Lower lobe of right lung (tissue), 2 donors: ENCODE results near the gene MED29. TPM values are rescaled to one million over a fixed set of nuclear protein-coding genes. Genes with fewer than 3 reads are reported as not detected.

Source experiments
- ATAC-seq, 2 donors: fragments of 200-7000 bp; cut with Tn5 transposase; one replicate each; pipeline ENCODE4 v1.9.1; 2020 to 2022; ENCODE audit warnings: mild to moderate bottlenecking in 2 of 2, moderate library complexity in 2 of 2
- DNase-seq: peaks from one replicate; pipeline ENCODE4 v3.0.0-alpha.2; 2020
- H3K27ac ChIP-seq: fragments of 200-600 bp; one replicate; pipeline ENCODE4 v1.8.0; 2022
- H3K27me3 ChIP-seq: fragments of 200-600 bp; one replicate; pipeline ENCODE4 v1.8.0; 2022; ENCODE audit warnings: low read depth
- H3K36me3 ChIP-seq: fragments of 200-600 bp; one replicate; pipeline ENCODE4 v1.8.0; 2022; ENCODE audit warnings: mild to moderate bottlenecking
- H3K4me1 ChIP-seq: fragments of 200-600 bp; one replicate; pipeline ENCODE4 v1.8.0; 2022
- H3K4me3 ChIP-seq: fragments of 200-600 bp; one replicate; pipeline ENCODE4 v1.8.0; 2022; ENCODE audit warnings: mild to moderate bottlenecking
- H3K9me3 ChIP-seq: fragments of 200-600 bp; one replicate; pipeline ENCODE4 v1.8.0; 2022
- CTCF ChIP-seq: fragments of 200-600 bp; IDR thresholded peaks from one replicate; pipeline ENCODE4 v1.8.0; 2022; ENCODE audit warnings: antibody characterized with exemption, mild to moderate bottlenecking
- intact Hi-C: fragments of 100-400 bp; cut with DNase I; formaldehyde crosslinking; loops from one replicate; pipeline ENCODE4 v1.11.0; 2022
- total RNA-seq: library from RNA; stranded (reverse); fragmentation: NEBNext Ultra II Directional; extraction: Animal tissue kit (Norgen Biotek cat#: 25700); gene quantifications from one replicate; pipeline ENCODE4 v1.2.1, GENCODE V29; 2021
- donor health status: DM: no; HTN: yes; CAD: no; lungs with severe emphysema.

The MED29 gene
- total RNA-seq, 1 donor from 2014 or later = 33.1 TPM

DNA sequence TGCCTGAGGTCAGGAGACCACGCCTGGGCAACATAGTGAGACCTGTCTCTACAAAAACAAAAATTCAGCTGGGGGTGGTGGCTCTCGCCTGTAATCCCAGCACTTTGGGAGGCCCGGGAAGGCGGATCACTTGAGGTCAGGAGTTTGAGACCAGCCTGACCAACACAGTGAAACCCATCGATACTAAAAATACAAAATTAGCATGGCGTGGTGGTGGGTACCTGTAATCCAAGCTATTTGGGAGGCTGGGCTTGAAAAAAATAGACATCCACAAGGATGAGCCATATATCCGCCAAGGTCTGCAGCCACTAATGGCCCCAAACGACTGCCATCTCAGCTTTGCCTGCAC lies 41.5 kb downstream of the MED29 start:
- H3K27ac ChIP-seq = no peak overlapping the region
- DNase-seq = no peak
- peaks cover 58% of the 10 kb centered on the region for H3K4me1 ChIP-seq
- H3K4me3 ChIP-seq = no peak overlapping the region
- no peak for ATAC-seq
- no peaks in the 10 kb centered on the region for H3K9me3 ChIP-seq
- peaks cover 34% of the 10 kb centered on the region for H3K36me3 ChIP-seq
- no peak for TF ChIP-seq CTCF
- intact Hi-C loops = no loop called here
- no peaks in the 10 kb centered on the region for H3K27me3 ChIP-seq

- intact Hi-C loops = no loop called here
Observed at GRCh38 chr19:39433480-39434079, 42.4 kb downstream of the MED29 start.

GRCh38 chr19:39434123-39435076 lies 43.2 kb downstream of the MED29 start:
- Histone ChIP-seq H3K9me3 (no peaks in the 10 kb centered on the region), H3K27ac (peak overlapping the region; percentile 93), H3K27me3 (peaks cover 4% of the 10 kb centered on the region), H3K4me1 (peaks cover 41% of the 10 kb centered on the region), H3K4me3 (peak overlapping the region; percentile 98), H3K36me3 (peaks cover 34% of the 10 kb centered on the region)
- DNase-seq = no peak
- no peak for ATAC-seq
- intact Hi-C loops = no loop called here
- no peak for TF ChIP-seq CTCF

More at GRCh38 chr19:39433480-39434079, 42.4 kb downstream of the MED29 start:
- no peak for TF ChIP-seq CTCF
- Histone ChIP-seq H3K27ac (no peak overlapping the region), H3K27me3 (peaks cover 4% of the 10 kb centered on the region), H3K4me3 (no peak overlapping the region), H3K4me1 (peaks cover 49% of the 10 kb centered on the region), H3K9me3 (no peaks in the 10 kb centered on the region), H3K36me3 (peaks cover 34% of the 10 kb centered on the region)
- ATAC-seq = no peak
- no peak for DNase-seq

DNA sequence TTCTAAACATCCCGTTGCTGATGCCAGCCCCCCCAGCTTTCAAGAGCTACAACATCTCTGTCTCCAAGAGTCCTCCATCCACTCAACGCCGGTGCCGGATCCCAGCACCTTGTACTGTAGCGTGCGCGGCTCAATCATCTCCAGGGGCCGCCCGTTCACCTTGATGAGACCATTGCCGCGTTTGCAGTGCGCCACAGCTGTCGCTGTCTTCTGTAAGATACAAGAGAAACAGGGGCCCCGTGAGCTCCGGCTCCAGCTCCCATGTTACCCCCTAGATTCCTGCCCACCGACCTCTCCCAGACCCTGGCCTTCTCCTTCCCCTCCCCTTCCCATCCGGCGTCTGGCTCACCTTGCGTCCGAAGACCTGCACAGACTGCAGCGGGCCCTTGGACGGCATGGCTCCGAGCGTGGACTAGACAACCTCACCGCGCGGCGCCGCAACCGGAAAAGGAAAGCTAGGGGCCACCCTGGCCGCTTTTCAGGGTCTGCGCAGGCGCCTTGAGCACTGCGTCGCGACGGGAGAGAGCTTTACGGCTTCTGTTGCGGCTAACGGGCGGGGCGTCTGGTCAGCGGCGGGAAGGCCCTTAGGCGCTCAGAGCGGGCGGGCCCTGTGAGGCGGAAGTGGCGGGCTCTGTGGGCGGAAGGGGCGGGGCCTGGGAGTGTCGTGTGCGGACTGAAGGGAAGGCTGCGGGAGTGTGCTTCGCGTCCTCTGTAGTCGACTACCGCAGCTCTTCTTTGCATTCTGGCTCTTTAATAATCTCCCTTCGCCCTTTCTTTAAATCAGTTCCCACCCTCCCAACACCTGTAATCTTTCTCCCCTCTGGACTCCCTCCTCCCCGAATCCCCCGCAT lies 44.5 kb downstream of the MED29 start, which contains the start of gene RPS16:
RPS16 (minus strand) TSS at position 451 of the 851 bp plus-strand sequence; CDS start at position 397, 54 bp downstream.
- DNase-seq (peak; percentile 99), ATAC-seq (peak; percentile 96 to 98)
- Histone ChIP-seq H3K4me1 (peaks cover 33% of the 10 kb centered on the region), H3K27ac (peak within 1 kb of the TSS; percentile 93), H3K4me3 (peak within 1 kb of the TSS; percentile 98), H3K27me3 (peaks cover 4% of the 10 kb centered on the region), H3K9me3 (no peaks in the 10 kb centered on the region), H3K36me3 (peaks cover 34% of the 10 kb centered on the region)
- TF ChIP-seq CTCF = no peak
- intact Hi-C loops = no loop called here

DNA sequence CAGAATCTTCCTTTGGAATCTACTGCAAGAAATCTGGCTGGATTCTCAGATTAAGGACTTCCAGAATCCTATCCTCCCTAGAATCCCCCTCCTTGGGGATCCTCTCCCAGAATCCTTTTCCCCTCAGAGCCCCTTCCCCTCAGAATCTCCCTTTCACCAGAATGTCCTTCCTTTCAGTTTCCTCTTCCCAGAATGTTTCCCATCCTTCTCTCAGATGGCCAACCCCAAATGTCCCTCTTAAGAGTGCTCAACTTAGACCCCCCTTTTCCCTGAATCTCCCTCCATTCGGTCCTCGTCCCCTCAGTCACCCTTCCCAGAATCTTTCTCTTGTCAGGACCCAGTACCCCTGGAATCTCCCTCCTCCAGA lies 45.2 kb downstream of the MED29 start:
- Histone ChIP-seq H3K36me3 (peaks cover 34% of the 10 kb centered on the region), H3K4me1 (peaks cover 27% of the 10 kb centered on the region), H3K27me3 (peaks cover 4% of the 10 kb centered on the region), H3K4me3 (peak overlapping the region; percentile 98), H3K27ac (peak overlapping the region; percentile 93), H3K9me3 (no peaks in the 10 kb centered on the region)
- DNase-seq = no peak
- ATAC-seq = no peak
- TF ChIP-seq CTCF = no peak
- intact Hi-C loops = no loop called here
